Measurements from ENCODE around the gene GLYATL1.

The GLYATL1 gene

DNA sequence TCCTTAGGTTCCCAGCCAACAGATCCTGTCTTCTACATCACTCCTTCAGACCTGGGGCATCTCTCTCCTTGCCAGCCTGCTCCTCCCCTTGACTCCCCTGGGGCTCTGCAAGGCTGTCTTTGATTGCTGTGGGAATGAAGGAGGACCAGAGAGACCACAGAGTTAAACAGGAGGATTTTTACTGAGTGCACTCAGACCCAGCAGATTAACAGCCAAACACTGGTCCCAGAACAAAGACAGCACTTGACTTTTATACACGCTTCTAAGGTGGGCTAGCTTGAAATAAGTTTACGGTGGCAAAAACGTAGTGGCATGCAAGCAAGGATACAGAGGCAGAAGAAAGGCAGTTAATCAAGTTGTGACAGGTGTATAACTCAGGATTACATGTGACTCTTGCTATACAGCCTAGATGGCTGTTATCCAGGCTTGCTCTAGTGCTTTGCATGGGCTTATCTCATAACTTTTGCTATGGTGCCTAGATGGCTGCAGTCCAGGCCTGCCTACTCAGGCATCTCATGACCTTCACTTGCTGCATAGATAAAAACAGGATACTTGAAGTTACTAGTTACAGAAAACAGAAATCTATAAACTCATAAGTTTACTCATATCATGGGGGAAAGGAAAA lies 22.0 kb upstream of the GLYATL1 start:
- whole genome bisulfite sequencing, 2 donors (ENCODE audit: extremely low coverage in 2 of 2, insufficient read length in 2 of 2, insufficient replicate concordance in 1 of 2) = no CpG with 5 or more reads among the region's 3 CpGs
- Histone ChIP-seq H3K9me3 (replicated peaks in 1 of 2; ENCODE audit: control insufficient read depth in 2 of 2, insufficient read depth in 1 of 2, low read depth in 1 of 2, low read length in 2 of 2) (peaks cover 5 to 13% of the 10 kb centered on the region in 2 donors), H4K8ac (ENCODE audit: low read depth, low read length) (no peak overlapping the region), H2BK12ac (ENCODE audit: low read length) (no peak overlapping the region), H4K91ac (ENCODE audit: low read depth, low read length, poor library complexity) (no peak overlapping the region), H3K27me3 (ENCODE audit: control insufficient read depth in 3 of 3, insufficient read depth in 3 of 3, low read depth in 1 of 3, low read length in 3 of 3) (no peaks in the 10 kb centered on the region), H2AK5ac (ENCODE audit: low read depth, low read length) (no peak overlapping the region), H2BK5ac (ENCODE audit: low read length) (no peak overlapping the region), H3K4me1 (ENCODE audit: control insufficient read depth in 2 of 2, insufficient read depth in 1 of 2, low read depth in 1 of 2, low read length in 2 of 2) (no peaks in the 10 kb centered on the region), H3K23ac (ENCODE audit: low read depth, low read length, poor library complexity) (no peak overlapping the region), H2BK120ac (ENCODE audit: low read depth, low read length) (no peak overlapping the region), H3K27ac (replicated peaks; ENCODE audit: low read length) (no peak overlapping the region), H3K4me3 (ENCODE audit: low read length in 2 of 2) (no peak overlapping the region), H3K4ac (ENCODE audit: low read length) (no peak overlapping the region), H3K14ac (ENCODE audit: low read length) (no peak overlapping the region), H2AFZ (ENCODE audit: low read length) (no peak overlapping the region), H3K9ac (ENCODE audit: low read depth, low read length, poor library complexity) (no peak overlapping the region), H3K79me1 (ENCODE audit: low read depth, low read length) (no peaks in the 10 kb centered on the region), H3K4me2 (ENCODE audit: insufficient read depth, low read length, poor library complexity, severe bottlenecking) (no peak overlapping the region), H2BK15ac (ENCODE audit: low read length) (no peak overlapping the region), H3K36me3 (replicated peaks in 1 of 2; ENCODE audit: control insufficient read depth in 2 of 2, insufficient read depth in 2 of 2, low read length in 2 of 2) (no peaks in the 10 kb centered on the region), H3K18ac (ENCODE audit: low read length) (no peak overlapping the region)
- DNase-seq (ENCODE audit: low spot score) = no peak

DNA sequence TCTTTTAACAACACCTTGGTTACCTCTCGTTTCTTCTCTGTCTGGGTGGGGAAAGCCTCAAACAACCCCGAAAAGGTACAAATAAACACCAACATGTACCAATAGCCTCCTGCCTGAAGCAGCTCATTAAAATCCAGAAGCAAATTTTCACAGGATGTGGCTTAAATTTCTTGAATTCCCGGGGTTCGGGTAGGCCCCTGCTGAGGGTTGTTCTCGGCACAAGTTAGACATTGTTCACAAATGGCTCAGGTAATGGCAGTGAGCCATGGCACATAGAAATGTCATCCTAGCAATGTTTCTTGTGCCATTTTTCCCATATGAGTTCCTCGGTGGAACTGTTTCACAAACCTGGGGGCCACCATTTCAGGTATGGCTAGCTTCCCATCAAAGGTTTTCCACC lies 19.7 kb upstream of the GLYATL1 start:
- Histone ChIP-seq H3K79me1 (ENCODE audit: low read depth, low read length) (no peaks in the 10 kb centered on the region), H3K4ac (ENCODE audit: low read length) (no peak overlapping the region), H3K18ac (ENCODE audit: low read length) (no peak overlapping the region), H2BK15ac (ENCODE audit: low read length) (no peak overlapping the region), H3K27me3 (ENCODE audit: control insufficient read depth in 3 of 3, insufficient read depth in 3 of 3, low read depth in 1 of 3, low read length in 3 of 3) (no peaks in the 10 kb centered on the region), H3K36me3 (replicated peaks in 1 of 2; ENCODE audit: control insufficient read depth in 2 of 2, insufficient read depth in 2 of 2, low read length in 2 of 2) (no peaks in the 10 kb centered on the region), H2AFZ (ENCODE audit: low read length) (no peak overlapping the region), H3K14ac (ENCODE audit: low read length) (no peak overlapping the region), H3K9ac (ENCODE audit: low read depth, low read length, poor library complexity) (no peak overlapping the region), H4K91ac (ENCODE audit: low read depth, low read length, poor library complexity) (no peak overlapping the region), H3K27ac (replicated peaks; ENCODE audit: low read length) (no peak overlapping the region), H2BK12ac (ENCODE audit: low read length) (no peak overlapping the region), H2BK120ac (ENCODE audit: low read depth, low read length) (no peak overlapping the region), H3K9me3 (replicated peaks in 1 of 2; ENCODE audit: control insufficient read depth in 2 of 2, insufficient read depth in 1 of 2, low read depth in 1 of 2, low read length in 2 of 2) (peaks cover 5 to 13% of the 10 kb centered on the region in 2 donors), H3K4me1 (ENCODE audit: control insufficient read depth in 2 of 2, insufficient read depth in 1 of 2, low read depth in 1 of 2, low read length in 2 of 2) (peaks cover 0 to 1% of the 10 kb centered on the region in 2 donors), H3K4me2 (ENCODE audit: insufficient read depth, low read length, poor library complexity, severe bottlenecking) (no peak overlapping the region), H2AK5ac (ENCODE audit: low read depth, low read length) (no peak overlapping the region), H4K8ac (ENCODE audit: low read depth, low read length) (no peak overlapping the region), H2BK5ac (ENCODE audit: low read length) (no peak overlapping the region), H3K4me3 (ENCODE audit: low read length in 2 of 2) (no peak overlapping the region), H3K23ac (ENCODE audit: low read depth, low read length, poor library complexity) (no peak overlapping the region)
- WGBS, 2 donors (ENCODE audit: extremely low coverage in 2 of 2, insufficient read length in 2 of 2, insufficient replicate concordance in 1 of 2) = no CpG with 5 or more reads among the region's 6 CpGs
- no peak for DNase-seq (ENCODE audit: low spot score)

DNA sequence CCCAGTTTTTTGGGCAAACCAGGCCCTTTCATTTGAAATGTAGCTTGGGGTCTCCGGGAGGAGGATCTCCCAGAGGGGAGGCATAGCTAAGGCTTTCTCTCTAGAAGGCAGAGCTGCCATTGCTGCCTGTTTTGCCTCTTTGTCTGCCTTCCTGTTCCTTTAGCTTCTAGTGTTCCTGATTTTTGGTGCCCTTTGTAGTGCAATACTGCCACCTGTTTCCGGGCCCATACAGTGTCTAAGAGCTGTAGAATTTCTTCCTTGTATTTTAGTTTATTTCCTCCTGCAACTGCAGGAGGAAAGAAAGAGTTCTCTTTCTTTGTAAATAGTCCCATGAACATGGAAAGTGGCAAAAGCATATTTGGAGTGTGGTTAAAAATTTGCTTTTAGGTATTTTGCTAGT lies 19.3 kb upstream of the GLYATL1 start:
- WGBS, 2 donors (ENCODE audit: extremely low coverage in 2 of 2, insufficient read length in 2 of 2, insufficient replicate concordance in 1 of 2) = no CpG with 5 or more reads among the region's 2 CpGs
- Histone ChIP-seq H4K91ac (ENCODE audit: low read depth, low read length, poor library complexity) (no peak overlapping the region), H3K4me2 (ENCODE audit: insufficient read depth, low read length, poor library complexity, severe bottlenecking) (no peak overlapping the region), H3K9ac (ENCODE audit: low read depth, low read length, poor library complexity) (no peak overlapping the region), H2BK120ac (ENCODE audit: low read depth, low read length) (no peak overlapping the region), H3K4me3 (ENCODE audit: low read length in 2 of 2) (no peak overlapping the region), H3K79me1 (ENCODE audit: low read depth, low read length) (no peaks in the 10 kb centered on the region), H3K18ac (ENCODE audit: low read length) (no peak overlapping the region), H3K14ac (ENCODE audit: low read length) (no peak overlapping the region), H3K36me3 (replicated peaks in 1 of 2; ENCODE audit: control insufficient read depth in 2 of 2, insufficient read depth in 2 of 2, low read length in 2 of 2) (no peaks in the 10 kb centered on the region), H2BK15ac (ENCODE audit: low read length) (no peak overlapping the region), H3K9me3 (replicated peaks in 1 of 2; ENCODE audit: control insufficient read depth in 2 of 2, insufficient read depth in 1 of 2, low read depth in 1 of 2, low read length in 2 of 2) (peaks cover 5 to 13% of the 10 kb centered on the region in 2 donors), H2AFZ (ENCODE audit: low read length) (no peak overlapping the region), H3K27me3 (ENCODE audit: control insufficient read depth in 3 of 3, insufficient read depth in 3 of 3, low read depth in 1 of 3, low read length in 3 of 3) (no peaks in the 10 kb centered on the region), H2BK12ac (ENCODE audit: low read length) (no peak overlapping the region), H3K23ac (ENCODE audit: low read depth, low read length, poor library complexity) (no peak overlapping the region), H3K27ac (replicated peaks; ENCODE audit: low read length) (no peak overlapping the region), H2AK5ac (ENCODE audit: low read depth, low read length) (no peak overlapping the region), H3K4ac (ENCODE audit: low read length) (no peak overlapping the region), H2BK5ac (ENCODE audit: low read length) (no peak overlapping the region), H3K4me1 (ENCODE audit: control insufficient read depth in 2 of 2, insufficient read depth in 1 of 2, low read depth in 1 of 2, low read length in 2 of 2) (peaks cover 0 to 1% of the 10 kb centered on the region in 2 donors), H4K8ac (ENCODE audit: low read depth, low read length) (no peak overlapping the region)
- no peak for DNase-seq (ENCODE audit: low spot score)

DNA sequence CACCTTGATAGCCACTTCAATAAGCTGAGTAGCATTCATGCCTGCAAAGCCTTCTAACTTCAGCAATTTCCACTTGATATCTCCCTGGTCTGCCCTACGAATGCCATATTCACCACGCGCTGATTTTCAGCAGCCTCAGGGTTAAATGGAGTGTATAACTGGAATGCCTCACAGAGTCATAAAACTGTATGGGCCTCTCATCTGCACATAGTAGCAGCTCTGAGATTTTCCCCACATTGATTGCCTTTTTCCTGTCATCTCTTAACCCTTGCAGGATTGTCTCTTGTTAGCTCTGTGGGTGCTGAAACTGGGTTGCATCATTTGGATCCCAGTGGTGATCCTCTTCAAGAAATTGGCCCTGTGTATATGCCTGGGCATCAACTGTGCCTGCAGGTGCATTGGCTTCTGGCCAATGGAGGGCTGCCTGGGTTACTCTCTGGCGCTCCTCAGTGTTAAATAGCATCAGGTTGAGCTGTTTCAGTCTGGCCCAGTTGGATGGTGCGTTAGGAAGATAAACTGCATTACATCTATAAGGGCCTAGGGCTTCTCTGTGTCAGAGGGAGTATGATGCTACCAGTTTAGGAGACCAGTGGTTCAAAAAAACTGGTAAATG lies 17.4 kb upstream of the GLYATL1 start:
- peaks cover 0 to 1% of the 10 kb centered on the region in 2 donors for H3K4me1 ChIP-seq (ENCODE audit: control insufficient read depth in 2 of 2, insufficient read depth in 1 of 2, low read depth in 1 of 2, low read length in 2 of 2)
- no peak overlapping the region for H2AFZ ChIP-seq (ENCODE audit: low read length)
- no peak overlapping the region for H3K27ac ChIP-seq (replicated peaks; ENCODE audit: low read length)
- no peak overlapping the region for H3K4me3 ChIP-seq (ENCODE audit: low read length in 2 of 2)
- no peak overlapping the region for H3K9ac ChIP-seq (ENCODE audit: low read depth, low read length, poor library complexity)
- no peak overlapping the region for H3K14ac ChIP-seq (ENCODE audit: low read length)
- H4K91ac ChIP-seq (ENCODE audit: low read depth, low read length, poor library complexity) = no peak overlapping the region
- H3K27me3 ChIP-seq (ENCODE audit: control insufficient read depth in 3 of 3, insufficient read depth in 3 of 3, low read depth in 1 of 3, low read length in 3 of 3) = no peaks in the 10 kb centered on the region
- no peak overlapping the region for H3K4ac ChIP-seq (ENCODE audit: low read length)
- no peak overlapping the region for H2BK5ac ChIP-seq (ENCODE audit: low read length)
- H2BK12ac ChIP-seq (ENCODE audit: low read length) = no peak overlapping the region
- no peak overlapping the region for H2AK5ac ChIP-seq (ENCODE audit: low read depth, low read length)
- no peak overlapping the region for H4K8ac ChIP-seq (ENCODE audit: low read depth, low read length)
- no CpG with 5 or more reads among the region's 5 CpGs for whole genome bisulfite sequencing, 2 donors (ENCODE audit: extremely low coverage in 2 of 2, insufficient read length in 2 of 2, insufficient replicate concordance in 1 of 2)
- no peak overlapping the region for H2BK15ac ChIP-seq (ENCODE audit: low read length)
- no peaks in the 10 kb centered on the region for H3K36me3 ChIP-seq (replicated peaks in 1 of 2; ENCODE audit: control insufficient read depth in 2 of 2, insufficient read depth in 2 of 2, low read length in 2 of 2)
- H3K18ac ChIP-seq (ENCODE audit: low read length) = no peak overlapping the region
- H3K79me1 ChIP-seq (ENCODE audit: low read depth, low read length) = no peaks in the 10 kb centered on the region
- no peak overlapping the region for H3K23ac ChIP-seq (ENCODE audit: low read depth, low read length, poor library complexity)
- peaks cover under 1 to 7% of the 10 kb centered on the region in 2 donors for H3K9me3 ChIP-seq (replicated peaks in 1 of 2; ENCODE audit: control insufficient read depth in 2 of 2, insufficient read depth in 1 of 2, low read depth in 1 of 2, low read length in 2 of 2)
- DNase-seq (ENCODE audit: low spot score) = no peak
- no peak overlapping the region for H2BK120ac ChIP-seq (ENCODE audit: low read depth, low read length)
- H3K4me2 ChIP-seq (ENCODE audit: insufficient read depth, low read length, poor library complexity, severe bottlenecking) = no peak overlapping the region

Measured in neuronal stem cell (in vitro differentiated cells).